Stimulated activated CD8-positive, alpha-beta memory T cell treated with anti-CD3 and anti-CD28 coated beads, Interleukin-15, amount 100 ng/mL, for 24 hours (primary cell): ENCODE data around the gene TGFB1I1.
"Not testable (repeated sequence)": the region's sequence is repeated elsewhere in the genome, so short reads cannot be mapped to it uniquely, and the experiment has no call there.

Experiments used
- DNase-seq: peaks from one replicate; pipeline ENCODE4 v3.0.0-alpha.2; 2020; ENCODE audit warnings: low read depth

TGFB1I1 gene

DNA sequence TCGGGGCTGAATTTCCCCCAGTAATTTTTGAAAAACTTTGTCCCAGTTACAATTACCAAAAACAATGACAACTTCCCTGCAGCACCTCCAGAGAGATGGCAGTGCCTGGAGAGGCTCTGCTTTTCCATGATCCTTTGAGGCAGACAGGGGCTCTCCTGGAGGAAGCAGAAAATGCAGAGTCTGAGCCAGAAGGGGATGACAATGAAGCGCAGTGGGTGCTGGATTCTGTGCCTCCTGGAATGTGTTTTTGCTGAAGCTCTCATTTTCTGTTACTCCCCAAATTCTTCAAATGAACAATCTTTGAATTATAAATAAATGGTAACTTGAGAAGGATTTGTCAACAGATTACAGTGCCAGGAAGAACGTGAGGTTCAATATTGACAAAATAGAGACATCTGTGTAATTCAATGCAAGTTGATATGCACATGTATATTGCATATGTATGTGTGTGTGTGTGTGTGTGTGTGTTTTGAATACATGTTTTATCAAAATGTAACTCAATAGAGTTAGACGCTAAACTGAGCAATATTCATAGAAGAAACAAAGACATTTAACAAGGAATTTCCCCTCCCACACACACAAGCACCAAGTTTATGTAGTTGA lies 45.9 kb downstream of the TGFB1I1 start:
- no peak for DNase-seq

DNA sequence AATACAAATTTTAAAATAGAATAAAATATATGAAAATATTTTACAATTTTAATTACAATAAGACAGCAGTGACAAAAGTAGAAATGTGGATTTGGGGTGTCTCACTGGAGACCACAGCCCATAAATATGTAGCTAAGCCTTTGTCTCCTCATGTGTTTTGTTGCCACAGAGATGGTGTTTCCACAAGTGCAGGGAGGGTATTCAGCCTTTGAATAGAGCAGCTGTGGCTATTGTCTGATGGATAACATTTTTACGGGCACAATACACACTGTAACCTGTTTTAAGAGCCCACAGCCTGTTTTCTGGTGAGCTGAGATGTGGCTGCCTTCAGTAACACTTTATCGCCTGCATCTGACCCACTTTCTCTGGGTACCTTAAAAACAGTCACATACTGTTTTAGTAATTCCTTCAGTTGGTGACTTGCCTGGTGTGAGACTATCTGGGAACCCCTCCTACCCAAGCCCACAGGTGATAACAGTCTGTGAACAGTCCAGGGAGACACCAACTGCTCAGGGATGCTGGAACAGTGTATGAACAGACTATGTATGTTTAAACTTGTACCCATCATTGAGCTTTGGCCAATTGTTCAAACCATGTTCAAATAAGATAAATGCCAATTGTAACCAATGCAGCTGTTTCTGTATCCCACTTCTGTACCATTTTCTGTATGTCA lies 47.9 kb downstream of the TGFB1I1 start:
- DNase-seq, result no peak

DNA sequence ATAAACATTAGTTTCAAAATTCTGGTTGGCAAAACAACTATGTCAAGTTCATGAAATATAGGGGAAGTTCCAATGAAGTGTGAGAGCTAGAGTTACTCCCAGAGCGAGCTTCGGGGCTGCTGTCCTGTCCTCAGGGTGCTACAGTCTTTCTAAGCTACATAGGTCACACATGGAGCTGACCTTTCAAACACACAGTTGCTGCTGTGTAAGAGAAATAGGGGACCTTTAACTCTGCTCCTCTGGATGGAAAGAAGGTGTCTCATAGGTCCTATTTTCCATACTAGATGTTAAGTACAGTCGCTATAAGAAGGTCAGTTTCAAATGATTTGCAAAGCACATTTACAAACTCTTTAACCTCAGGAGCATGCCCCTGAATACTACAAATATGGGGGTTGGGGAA lies 49.4 kb downstream of the TGFB1I1 start:
- no peak for DNase-seq

DNA sequence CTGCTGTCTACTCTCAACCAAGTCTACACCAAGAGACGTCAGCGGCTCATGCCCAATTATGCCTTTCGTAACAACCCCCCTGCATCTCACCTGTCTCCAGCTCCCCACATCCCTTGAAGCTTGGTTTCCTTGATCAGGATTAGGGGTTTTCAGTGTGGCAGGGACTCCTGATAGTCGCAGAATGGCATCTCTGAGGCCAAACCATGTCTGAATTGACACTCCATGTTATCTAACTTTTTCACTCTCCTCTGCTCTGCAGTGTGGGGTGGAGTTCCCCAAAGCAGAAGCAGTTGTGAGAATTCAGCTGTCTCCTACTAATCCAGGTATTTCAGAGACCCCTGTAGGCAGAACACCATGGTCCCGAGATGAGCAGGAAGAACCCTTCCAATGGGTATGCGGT lies 50.1 kb downstream of the TGFB1I1 start:
- DNase-seq, result no peak

DNA sequence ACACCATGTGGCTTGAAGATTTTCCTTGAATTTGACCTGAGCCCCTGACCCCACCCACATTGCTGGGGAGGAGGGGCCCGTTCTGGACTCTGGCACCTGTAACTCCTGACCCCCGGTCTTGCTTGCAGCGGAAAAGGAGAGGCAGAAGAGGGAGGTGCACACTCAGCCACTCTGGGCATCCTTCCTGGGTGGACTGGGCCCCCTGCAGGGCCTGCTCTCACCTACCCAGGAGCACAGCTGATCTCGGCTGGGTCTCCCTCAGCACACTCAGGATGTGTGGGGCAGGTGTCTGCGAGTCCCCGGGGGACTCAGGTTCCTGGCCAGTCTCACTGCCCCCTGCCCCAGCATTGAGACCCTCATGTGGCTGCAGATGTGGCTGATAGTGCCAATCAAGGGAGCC lies 51.8 kb downstream of the TGFB1I1 start:
- not testable (repeated sequence) for DNase-seq

DNA sequence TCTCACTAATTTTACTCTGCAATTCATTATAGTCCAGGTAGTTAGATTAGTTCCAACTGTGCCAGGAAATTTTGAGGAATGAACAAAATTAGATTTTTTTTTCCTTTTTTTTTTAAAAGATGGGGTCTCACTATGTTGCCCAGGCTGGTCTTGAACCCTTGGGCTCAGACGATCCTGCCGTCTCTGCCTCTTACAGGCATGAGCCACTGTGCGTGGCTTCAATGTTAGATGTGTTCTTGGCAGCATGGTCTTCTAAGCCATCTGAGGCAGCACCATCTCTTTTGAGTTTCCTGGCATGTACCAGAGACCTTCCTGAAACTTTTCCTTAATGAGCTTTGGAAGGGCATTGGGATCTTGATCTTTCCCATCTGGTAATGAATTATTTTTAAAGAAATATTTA lies 53.2 kb downstream of the TGFB1I1 start:
- DNase-seq, result no peak
